Caco-2 (cell line): ENCODE results near the gene TELO2. TPM values are rescaled to one million over a fixed set of nuclear protein-coding genes. Genes with fewer than 3 reads are reported as not detected.

Experiments
- BruUV-seq: library from RNA; stranded (reverse); fragments of 400-500 nt; replicated peaks from 2 replicates; lab custom pipeline; 2021; lab: Mats Ljungman, UMichigan
- CTCF ChIA-PET: fragments of 300-600 bp; sonication (Branson Sonifier 250); formaldehyde crosslinking; loops from one replicate; lab custom pipeline; 2022; ENCODE audit warnings: antibody characterized with exemption; lab: Charles Lee
- POLR2A ChIA-PET: fragments of 300-600 bp; sonication (Branson Sonifier 250); formaldehyde crosslinking; loops from one replicate; lab custom pipeline; 2022; ENCODE audit warnings: antibody characterized with exemption; lab: Charles Lee
- DNase-seq, 2 experiments: peaks; one replicate each; pipeline versions ENCODE4 v3.0.0 to v3.0.0-alpha.2; 2020 to 2022
- H3K27me3 ChIP-seq: replicated peaks from 2 replicates; pipeline ENCODE4 v1.6.0; 2011; ENCODE audit warnings: low read length; ENCODE audit not compliant: control insufficient read depth, insufficient read depth
- H3K36me3 ChIP-seq: 2 replicates; pipeline ENCODE4 v1.5.1; 2011; ENCODE audit warnings: low read length; ENCODE audit not compliant: control insufficient read depth, insufficient read depth
- H3K4me1 ChIP-seq: fragments of 250-450 bp; sonication (Bioruptor Pico); 2 replicates; pipeline ENCODE4 v1.5.1; 2020; ENCODE audit warnings: mild to moderate bottlenecking
- H3K4me3 ChIP-seq: 2 replicates; pipeline ENCODE4 v1.5.1; 2011; ENCODE audit warnings: low read depth, mild to moderate bottlenecking, control low read depth, low read length
- H3K9me3 ChIP-seq: fragments of 250-450 bp; sonication (Bioruptor Pico); 2 replicates; pipeline ENCODE4 v1.5.1; 2020; ENCODE audit warnings: mild to moderate bottlenecking, moderate library complexity
- H3K27ac Mint-ChIP-seq: one replicate; pipeline ENCODE4 v1.8.0; 2022; ENCODE audit warnings: mixed read lengths; ENCODE audit not compliant: unreplicated experiment
- H3K27me3 Mint-ChIP-seq: one replicate; pipeline ENCODE4 v1.8.0; 2022; ENCODE audit warnings: mixed read lengths; ENCODE audit not compliant: insufficient read depth, unreplicated experiment
- H3K36me3 Mint-ChIP-seq: one replicate; pipeline ENCODE4 v1.8.0; 2022; ENCODE audit warnings: mild to moderate bottlenecking, mixed read lengths; ENCODE audit not compliant: insufficient read depth, unreplicated experiment
- H3K4me1 Mint-ChIP-seq: one replicate; pipeline ENCODE4 v1.8.0; 2022; ENCODE audit warnings: low read depth, mixed read lengths; ENCODE audit not compliant: unreplicated experiment
- H3K4me3 Mint-ChIP-seq: one replicate; pipeline ENCODE4 v1.8.0; 2022; ENCODE audit warnings: mild to moderate bottlenecking, moderate library complexity, mixed read lengths; ENCODE audit not compliant: unreplicated experiment
- H3K9me3 Mint-ChIP-seq: one replicate; pipeline ENCODE4 v1.8.0; 2022; ENCODE audit warnings: mixed read lengths; ENCODE audit not compliant: unreplicated experiment
- intact Hi-C: fragments of 100-400 bp; cut with micrococcal nuclease; formaldehyde crosslinking; loops from one replicate; pipeline ENCODE4 v1.10.0; 2022; ENCODE audit not compliant: unreplicated experiment
- total RNA-seq: library from RNA; stranded (reverse); gene quantifications from 2 replicates; pipeline ENCODE4 v1.2.3, GENCODE V29; 2022
- TF ChIP-seq, protein P1 (sequence below), 2 experiments: fragments of 200-600 bp in 1 of 2; IDR thresholded peaks; 1 replicate in 1 of 2; 2 replicates in 1 of 2; pipeline versions ENCODE4 v1.5.1 to v1.8.0; 2011 to 2022; ENCODE audit warnings: antibody characterized with exemption in 1 of 2, control low read depth in 1 of 2, inconsistent platforms in 1 of 2, low read depth in 1 of 2, low read length in 1 of 2, mild to moderate bottlenecking in 1 of 2, moderate library complexity in 1 of 2; ENCODE audit not compliant: insufficient read depth in 1 of 2, severe bottlenecking in 1 of 2, unreplicated experiment in 1 of 2

TELO2 gene
- total RNA-seq, 1 experiment from 2014 or later, result 55.7 TPM

DNA sequence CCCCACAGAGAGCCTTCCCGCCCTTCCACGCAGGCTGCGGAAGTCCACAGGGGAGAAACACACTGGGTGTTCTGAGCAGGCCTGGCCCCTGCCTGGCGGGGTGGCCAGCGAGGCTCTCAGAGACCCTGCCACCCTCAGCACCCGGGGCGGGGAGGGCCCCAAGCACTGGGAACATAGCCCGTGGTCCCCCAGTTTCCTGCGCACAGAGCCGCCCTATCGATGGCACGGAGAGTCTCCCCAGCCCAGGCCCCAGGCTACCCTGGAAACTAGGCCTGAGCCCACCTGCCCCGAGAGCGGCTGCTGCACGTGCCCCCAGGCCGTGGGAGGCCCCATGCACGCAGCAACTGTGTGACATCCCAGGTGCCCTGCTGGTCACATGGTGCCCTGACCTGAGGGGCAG is 38.6 kb upstream of the TELO2 start:
- Histone ChIP-seq H3K4me3 (no peak overlapping the region), H3K27me3 (no peaks in the 10 kb centered on the region), H3K9me3 (no peaks in the 10 kb centered on the region), H3K4me1 (no peaks in the 10 kb centered on the region), H3K36me3 (peaks cover 1% of the 10 kb centered on the region; the same call in 1 of the 2 replicates)
- Mint-ChIP-seq H3K9me3 (no peaks in the 10 kb centered on the region), H3K4me3 (no peak overlapping the region), H3K4me1 (no peaks in the 10 kb centered on the region), H3K27ac (no peak overlapping the region), H3K36me3 (peaks cover 5% of the 10 kb centered on the region), H3K27me3 (no peaks in the 10 kb centered on the region)
- intact Hi-C loops, result no loop called here
- BruUV-seq, result no TSS peak
- CTCF ChIA-PET, result no interaction called here
- POLR2A ChIA-PET, result no interaction called here
- TF ChIP-seq, protein P1, sequence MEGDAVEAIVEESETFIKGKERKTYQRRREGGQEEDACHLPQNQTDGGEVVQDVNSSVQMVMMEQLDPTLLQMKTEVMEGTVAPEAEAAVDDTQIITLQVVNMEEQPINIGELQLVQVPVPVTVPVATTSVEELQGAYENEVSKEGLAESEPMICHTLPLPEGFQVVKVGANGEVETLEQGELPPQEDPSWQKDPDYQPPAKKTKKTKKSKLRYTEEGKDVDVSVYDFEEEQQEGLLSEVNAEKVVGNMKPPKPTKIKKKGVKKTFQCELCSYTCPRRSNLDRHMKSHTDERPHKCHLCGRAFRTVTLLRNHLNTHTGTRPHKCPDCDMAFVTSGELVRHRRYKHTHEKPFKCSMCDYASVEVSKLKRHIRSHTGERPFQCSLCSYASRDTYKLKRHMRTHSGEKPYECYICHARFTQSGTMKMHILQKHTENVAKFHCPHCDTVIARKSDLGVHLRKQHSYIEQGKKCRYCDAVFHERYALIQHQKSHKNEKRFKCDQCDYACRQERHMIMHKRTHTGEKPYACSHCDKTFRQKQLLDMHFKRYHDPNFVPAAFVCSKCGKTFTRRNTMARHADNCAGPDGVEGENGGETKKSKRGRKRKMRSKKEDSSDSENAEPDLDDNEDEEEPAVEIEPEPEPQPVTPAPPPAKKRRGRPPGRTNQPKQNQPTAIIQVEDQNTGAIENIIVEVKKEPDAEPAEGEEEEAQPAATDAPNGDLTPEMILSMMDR (IDR thresholded peaks at IDR 0.05; ENCODE audit: insufficient read depth in 1 of 2, low read depth in 1 of 2, low read length in 1 of 2, severe bottlenecking in 1 of 2, unreplicated experiment in 1 of 2), result no peak
- DNase-seq, result no peak

DNA sequence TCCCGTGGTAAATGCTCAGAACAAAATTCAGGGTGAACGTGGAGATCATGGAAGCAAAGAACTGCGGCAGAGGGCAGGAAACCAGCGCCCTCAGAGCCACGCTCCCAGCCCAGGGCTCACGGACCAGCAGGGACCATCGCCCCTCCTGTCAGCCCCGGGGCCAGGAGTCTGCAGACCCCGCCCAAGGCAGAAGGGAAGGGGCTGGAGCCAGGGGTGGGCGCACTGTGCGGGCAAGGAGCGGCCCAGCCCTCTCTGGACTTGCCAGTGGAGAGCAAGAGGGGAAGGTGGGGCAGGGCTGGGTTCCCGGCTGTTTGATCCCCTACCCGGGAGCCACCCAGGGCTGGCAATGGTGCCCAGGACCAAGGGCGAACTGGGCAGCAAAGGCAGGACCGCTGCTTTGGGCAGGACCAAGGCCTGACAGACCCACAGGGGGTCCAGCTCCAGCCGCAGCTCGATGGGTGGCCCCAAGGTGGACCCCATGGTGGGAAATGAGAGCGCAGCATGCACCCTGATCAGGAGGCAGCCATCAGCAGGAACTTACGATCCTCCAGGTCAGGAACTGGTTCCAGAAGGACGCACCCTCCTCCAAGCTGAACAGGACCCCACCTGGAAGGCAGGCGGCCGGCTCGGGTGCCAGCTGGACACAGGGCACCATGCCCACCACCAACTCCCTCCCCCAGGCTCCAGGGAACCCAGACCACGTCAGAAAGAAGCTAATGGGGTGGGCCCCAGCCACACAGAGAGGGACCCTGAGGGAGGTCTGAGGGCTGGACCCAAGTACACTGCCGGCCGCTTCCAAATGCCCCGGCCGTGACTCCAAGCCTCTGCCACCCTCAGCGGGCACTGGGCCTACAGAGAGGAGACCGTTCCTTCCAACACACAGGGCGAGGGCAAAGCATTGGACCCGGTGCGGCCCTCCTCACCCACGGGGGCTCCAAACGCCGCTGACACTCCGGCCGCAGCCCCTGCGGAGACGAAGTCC is 37.7 kb upstream of the TELO2 start:
- H3K4me3 ChIP-seq, result no peak overlapping the region
- H3K36me3 ChIP-seq, result peaks cover 1% of the 10 kb centered on the region; the same call in 1 of the 2 replicates
- TF ChIP-seq, protein P1 (IDR thresholded peaks at IDR 0.05; ENCODE audit: insufficient read depth in 1 of 2, low read depth in 1 of 2, low read length in 1 of 2, severe bottlenecking in 1 of 2, unreplicated experiment in 1 of 2), result no peak
- H3K4me3 Mint-ChIP-seq, result no peak overlapping the region
- no peaks in the 10 kb centered on the region for H3K9me3 Mint-ChIP-seq
- no peak for DNase-seq
- H3K27ac Mint-ChIP-seq, result no peak overlapping the region
- no peaks in the 10 kb centered on the region for H3K9me3 ChIP-seq
- CTCF ChIA-PET, result no interaction called here
- H3K4me1 Mint-ChIP-seq, result no peaks in the 10 kb centered on the region
- H3K4me1 ChIP-seq, result no peaks in the 10 kb centered on the region
- no peaks in the 10 kb centered on the region for H3K27me3 Mint-ChIP-seq
- BruUV-seq, result no TSS peak
- H3K36me3 Mint-ChIP-seq, result peaks cover 7% of the 10 kb centered on the region
- POLR2A ChIA-PET, result no interaction called here
- no peaks in the 10 kb centered on the region for H3K27me3 ChIP-seq
- intact Hi-C loops, result no loop called here

DNA sequence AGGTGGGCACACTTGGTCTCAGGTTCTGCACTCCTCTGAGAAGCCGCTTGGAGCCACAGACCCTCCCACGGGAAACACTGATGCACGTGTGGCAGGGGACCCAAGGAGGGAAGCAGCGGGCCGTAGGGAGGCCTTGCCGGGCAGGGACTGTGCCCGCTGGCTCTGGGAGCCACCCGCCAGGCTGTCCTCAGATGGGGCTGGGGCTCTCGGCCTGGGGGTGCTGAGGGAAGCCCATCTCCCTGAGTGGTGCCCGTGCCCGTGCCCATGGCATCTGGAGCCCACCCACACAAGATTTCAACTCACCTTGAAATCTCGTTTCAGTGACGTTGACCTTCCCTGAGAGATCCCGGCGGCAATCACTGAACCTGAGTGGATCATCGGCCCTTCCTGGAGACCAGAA is 36.2 kb upstream of the TELO2 start:
- H3K36me3 Mint-ChIP-seq, result peaks cover 13% of the 10 kb centered on the region
- no peaks in the 10 kb centered on the region for H3K4me1 Mint-ChIP-seq
- no peaks in the 10 kb centered on the region for H3K27me3 Mint-ChIP-seq
- no peaks in the 10 kb centered on the region for H3K9me3 Mint-ChIP-seq
- H3K4me3 Mint-ChIP-seq, result no peak overlapping the region
- ChIA-PET CTCF (no interaction called here), POLR2A (no interaction called here)
- no peaks in the 10 kb centered on the region for H3K9me3 ChIP-seq
- no peak overlapping the region for H3K27ac Mint-ChIP-seq
- H3K36me3 ChIP-seq, result no peaks in the 10 kb centered on the region
- no TSS peak for BruUV-seq
- H3K27me3 ChIP-seq, result no peaks in the 10 kb centered on the region
- no peaks in the 10 kb centered on the region for H3K4me1 ChIP-seq
- H3K4me3 ChIP-seq, result no peak overlapping the region
- DNase-seq, result no peak
- intact Hi-C loops, result no loop called here
- TF ChIP-seq, protein P1 (IDR thresholded peaks at IDR 0.05; ENCODE audit: insufficient read depth in 1 of 2, low read depth in 1 of 2, low read length in 1 of 2, severe bottlenecking in 1 of 2, unreplicated experiment in 1 of 2), result no peak
